GM21447 (cell line): ENCODE data around the gene VRTN.
"Not testable (repeated sequence)": the region's sequence is repeated elsewhere in the genome, so short reads cannot be mapped to it uniquely, and the experiment has no call there.

Source experiments
- ATAC-seq: cut with Tn5 transposase; IDR thresholded peaks from one replicate; pipeline ENCODE4 v1.9.1; 2021; ENCODE audit not compliant: unreplicated experiment

VRTN gene

GRCh38 chr14:74348241-74348734 is at the start of gene VRTN:
VRTN (plus strand) TSS chr14:74348471; CDS start chr14:74356784, 8,313 bp downstream.
- no peak for ATAC-seq

GRCh38 chr14:74299061-74299545 is 49.2 kb upstream of the VRTN start:
- no peak for ATAC-seq

- no peak for ATAC-seq
Measured at GRCh38 chr14:74301594-74302151, 46.6 kb upstream of the VRTN start.

- ATAC-seq: peak; percentile 58
Measured at GRCh38 chr14:74302152-74302628, 46.1 kb upstream of the VRTN start.

GRCh38 chr14:74302634-74303569 is 45.4 kb upstream of the VRTN start, which contains the start of gene ABCD4:
ABCD4 (minus strand) TSS chr14:74302934; CDS start chr14:74302912, 22 bp downstream.
- peak; percentile 95 for ATAC-seq

GRCh38 chr14:74308695-74309094 is 39.6 kb upstream of the VRTN start:
- ATAC-seq: no peak

GRCh38 chr14:74309125-74310022 is 38.9 kb upstream of the VRTN start:
- ATAC-seq: no peak

GRCh38 chr14:74312161-74312560 is 36.1 kb upstream of the VRTN start:
- no peak for ATAC-seq

- ATAC-seq: no peak
Measured at GRCh38 chr14:74313601-74314000, 34.7 kb upstream of the VRTN start.

GRCh38 chr14:74314576-74314975 is 33.7 kb upstream of the VRTN start:
- ATAC-seq: no peak

- no peak for ATAC-seq
Measured at GRCh38 chr14:74324931-74325361, 23.3 kb upstream of the VRTN start.

- ATAC-seq: no peak
Measured at GRCh38 chr14:74325446-74325845, 22.8 kb upstream of the VRTN start.

GRCh38 chr14:74326369-74327152 is 21.7 kb upstream of the VRTN start:
- ATAC-seq: no peak

- not testable (repeated sequence) for ATAC-seq
Measured at GRCh38 chr14:74329950-74330552, 18.2 kb upstream of the VRTN start.

- no peak for ATAC-seq
Measured at GRCh38 chr14:74333909-74334308, 14.4 kb upstream of the VRTN start.

- ATAC-seq: no peak
Measured at GRCh38 chr14:74346341-74346740, 1.9 kb upstream of the VRTN start.

- ATAC-seq: no peak
Measured at GRCh38 chr14:74347097-74347794, 1.0 kb upstream of the VRTN start.

GRCh38 chr14:74347795-74348100 is 523 bp upstream of the VRTN start:
- ATAC-seq: no peak
